H9 (cell line): ENCODE measurements around the gene RGS21. TPM values are rescaled to one million over a fixed set of nuclear protein-coding genes. Genes with fewer than 3 reads are reported as not detected.

Experiments
- DNase-seq: peaks from one replicate; pipeline ENCODE4 v3.0.0-alpha.2; 2017
- H2AFZ ChIP-seq: one replicate; pipeline ENCODE4 v1.6.1; 2013; ENCODE audit warnings: mild to moderate bottlenecking, low read length, control low read depth, moderate library complexity
- H2AK5ac ChIP-seq: 2 replicates; pipeline ENCODE4 v1.6.1; 2013; ENCODE audit warnings: low read length, control low read depth, mixed read lengths; ENCODE audit not compliant: insufficient read length
- H2BK120ac ChIP-seq: one replicate; pipeline ENCODE4 v1.6.1; 2013; ENCODE audit warnings: low read depth, mild to moderate bottlenecking, low read length, control low read depth, inconsistent platforms; ENCODE audit not compliant: poor library complexity, severe bottlenecking
- H2BK12ac ChIP-seq: 2 replicates; pipeline ENCODE4 v1.6.1; 2013; ENCODE audit warnings: low read length, control low read depth, mixed read lengths, low read depth; ENCODE audit not compliant: insufficient read length
- H2BK15ac ChIP-seq: 2 replicates; pipeline ENCODE4 v1.6.1; 2013; ENCODE audit warnings: low read depth, low read length, control low read depth
- H2BK20ac ChIP-seq: one replicate; pipeline ENCODE4 v1.6.1; 2013; ENCODE audit warnings: low read depth, mild to moderate bottlenecking, low read length, control low read depth, inconsistent platforms; ENCODE audit not compliant: poor library complexity, severe bottlenecking
- H2BK5ac ChIP-seq: 2 replicates; pipeline ENCODE4 v1.6.1; 2013; ENCODE audit warnings: low read length, control low read depth, mixed read lengths; ENCODE audit not compliant: insufficient read length
- H3K14ac ChIP-seq: 2 replicates; pipeline ENCODE4 v1.6.1; 2013; ENCODE audit warnings: low read length, control low read depth; ENCODE audit not compliant: insufficient read depth
- H3K18ac ChIP-seq: 2 replicates; pipeline ENCODE4 v1.6.1; 2013; ENCODE audit warnings: low read depth, mild to moderate bottlenecking, mixed read lengths, low read length, control low read depth; ENCODE audit not compliant: insufficient read length
- H3K23ac ChIP-seq: 2 replicates; pipeline ENCODE4 v1.6.1; 2013; ENCODE audit warnings: low read length, control low read depth, mixed read lengths, low read depth; ENCODE audit not compliant: insufficient read length
- H3K23me2 ChIP-seq: 2 replicates; pipeline ENCODE4 v1.6.1; 2013; ENCODE audit warnings: low read depth, mild to moderate bottlenecking, mixed read lengths, low read length, control low read depth; ENCODE audit not compliant: insufficient read length, poor library complexity, severe bottlenecking
- H3K27ac ChIP-seq: 2 replicates; pipeline ENCODE4 v1.5.1; 2013; ENCODE audit warnings: low read length, control low read depth, mixed read lengths, low read depth; ENCODE audit not compliant: insufficient read length
- H3K27me3 ChIP-seq: 2 replicates; pipeline ENCODE4 v1.6.1; 2013; ENCODE audit warnings: low read length, control low read depth, inconsistent platforms; ENCODE audit not compliant: insufficient read depth
- H3K4ac ChIP-seq: 2 replicates; pipeline ENCODE4 v1.6.1; 2013; ENCODE audit warnings: low read depth, mild to moderate bottlenecking, control low read depth, inconsistent platforms, low read length, moderate library complexity
- H3K4me1 ChIP-seq: 2 replicates; pipeline ENCODE4 v1.6.1; 2013; ENCODE audit warnings: low read length, control low read depth, inconsistent platforms; ENCODE audit not compliant: insufficient read depth
- H3K4me2 ChIP-seq: 2 replicates; pipeline ENCODE4 v1.6.1; 2013; ENCODE audit warnings: low read length, control low read depth, mixed read lengths; ENCODE audit not compliant: insufficient read length, insufficient read depth
- H3K56ac ChIP-seq: 2 replicates; pipeline ENCODE4 v1.6.1; 2013; ENCODE audit warnings: low read depth, mild to moderate bottlenecking, mixed read lengths, low read length, control low read depth; ENCODE audit not compliant: insufficient read length
- H3K79me1 ChIP-seq: 2 replicates; pipeline ENCODE4 v1.6.1; 2013; ENCODE audit warnings: low read depth, mild to moderate bottlenecking, moderate library complexity, low read length, control low read depth, inconsistent platforms; ENCODE audit not compliant: insufficient read depth, poor library complexity, severe bottlenecking
- H3K79me2 ChIP-seq: 2 replicates; pipeline ENCODE4 v1.6.1; 2013; ENCODE audit warnings: low read length, control low read depth, inconsistent platforms; ENCODE audit not compliant: insufficient read depth
- H3K9ac ChIP-seq: 2 replicates; pipeline ENCODE4 v1.6.1; 2013; ENCODE audit warnings: low read length, control low read depth, mixed read lengths; ENCODE audit not compliant: insufficient read length; ENCODE audit errors: extremely low read depth
- H3K9me3 ChIP-seq: one replicate; pipeline ENCODE4 v1.6.1; 2013; ENCODE audit warnings: low read depth, low read length, inconsistent platforms; ENCODE audit not compliant: control insufficient read depth
- H3T11ph ChIP-seq: one replicate; pipeline ENCODE4 v1.6.1; 2013; ENCODE audit warnings: mild to moderate bottlenecking, low read length, control low read depth, inconsistent platforms
- H4K20me1 ChIP-seq: one replicate; pipeline ENCODE4 v1.6.1; 2013; ENCODE audit not compliant: control insufficient read depth, insufficient read length, insufficient read depth
- H4K5ac ChIP-seq: 2 replicates; pipeline ENCODE4 v1.6.1; 2013; ENCODE audit warnings: low read depth, mild to moderate bottlenecking, mixed read lengths, low read length, control low read depth; ENCODE audit not compliant: insufficient read length
- H4K8ac ChIP-seq: replicated peaks from 2 replicates; pipeline ENCODE4 v1.6.1; 2013; ENCODE audit warnings: low read length, control low read depth, mixed read lengths, low read depth; ENCODE audit not compliant: insufficient read length
- H4K91ac ChIP-seq: 2 replicates; pipeline ENCODE4 v1.6.1; 2013; ENCODE audit warnings: low read depth, mild to moderate bottlenecking, moderate library complexity, mixed read lengths, low read length, control low read depth; ENCODE audit not compliant: insufficient read length
- H3K27ac Mint-ChIP-seq, 3 experiments: 2 replicates in 2 of 3; 3 replicates in 1 of 3; pipeline ENCODE4 v1.8.0; 2020 to 2021; ENCODE audit warnings: mixed read lengths in 3 of 3, mild to moderate bottlenecking in 1 of 3, moderate library complexity in 1 of 3
- H3K27me3 Mint-ChIP-seq: 2 replicates; pipeline ENCODE4 v1.8.0; 2021; ENCODE audit warnings: low read depth, mild to moderate bottlenecking, moderate library complexity, mixed read lengths
- H3K36me3 Mint-ChIP-seq, 3 experiments: 2 replicates in 2 of 3; 3 replicates in 1 of 3; pipeline ENCODE4 v1.8.0; 2020 to 2021; ENCODE audit warnings: low read depth in 3 of 3, mixed read lengths in 3 of 3; ENCODE audit not compliant: insufficient read depth in 1 of 3
- H3K4me1 Mint-ChIP-seq, 2 experiments: 2 replicates each; pipeline ENCODE4 v1.8.0; 2020; ENCODE audit warnings: mixed read lengths in 2 of 2
- H3K4me3 Mint-ChIP-seq, 2 experiments: 2 replicates in 1 of 2; 3 replicates in 1 of 2; pipeline ENCODE4 v1.8.0; 2020 to 2021; ENCODE audit warnings: mild to moderate bottlenecking in 2 of 2, mixed read lengths in 2 of 2, moderate library complexity in 1 of 2
- H3K9me3 Mint-ChIP-seq, 2 experiments: 2 replicates in 1 of 2; 3 replicates in 1 of 2; pipeline ENCODE4 v1.8.0; 2020; ENCODE audit warnings: mild to moderate bottlenecking in 2 of 2, mixed read lengths in 2 of 2, moderate library complexity in 1 of 2
- WGBS: extraction: QIAGEN DNeasy Blood & Tissue Kit; methylation state at CpG from one replicate; pipeline ENCODE4 v1.1.7; 2013; ENCODE audit warnings: missing lambda C conversion rate, low lambda C conversion rate, mixed read lengths; ENCODE audit not compliant: insufficient read length; ENCODE audit errors: extremely low coverage; 5-methylcytosine and 5-hydroxymethylcytosine counted together
- total RNA-seq: library from RNA; stranded (reverse); gene quantifications from 2 replicates; pipeline ENCODE4 v1.2.1, GENCODE V29; 2021
- TF ChIP-seq, protein P1 (sequence below): fragments of 200-600 bp; sonication (generic); conservative IDR thresholded peaks from 3 replicates; pipeline ENCODE4 v1.8.0; 2021; ENCODE audit warnings: antibody characterized with exemption, mild to moderate bottlenecking

Gene RGS21
- total RNA-seq, 1 experiment from 2014 or later, result not detected

- H3T11ph ChIP-seq, result no peak overlapping the region
- no peak overlapping the region for H3K27ac ChIP-seq
- Mint-ChIP-seq H3K4me1 (no peaks in the 10 kb centered on the region), H3K27ac (no peak overlapping the region), H3K27me3 (no peaks in the 10 kb centered on the region), H3K9me3 (no peaks in the 10 kb centered on the region), H3K36me3 (no peaks in the 10 kb centered on the region), H3K4me3 (no peak overlapping the region)
- TF ChIP-seq, protein P1, sequence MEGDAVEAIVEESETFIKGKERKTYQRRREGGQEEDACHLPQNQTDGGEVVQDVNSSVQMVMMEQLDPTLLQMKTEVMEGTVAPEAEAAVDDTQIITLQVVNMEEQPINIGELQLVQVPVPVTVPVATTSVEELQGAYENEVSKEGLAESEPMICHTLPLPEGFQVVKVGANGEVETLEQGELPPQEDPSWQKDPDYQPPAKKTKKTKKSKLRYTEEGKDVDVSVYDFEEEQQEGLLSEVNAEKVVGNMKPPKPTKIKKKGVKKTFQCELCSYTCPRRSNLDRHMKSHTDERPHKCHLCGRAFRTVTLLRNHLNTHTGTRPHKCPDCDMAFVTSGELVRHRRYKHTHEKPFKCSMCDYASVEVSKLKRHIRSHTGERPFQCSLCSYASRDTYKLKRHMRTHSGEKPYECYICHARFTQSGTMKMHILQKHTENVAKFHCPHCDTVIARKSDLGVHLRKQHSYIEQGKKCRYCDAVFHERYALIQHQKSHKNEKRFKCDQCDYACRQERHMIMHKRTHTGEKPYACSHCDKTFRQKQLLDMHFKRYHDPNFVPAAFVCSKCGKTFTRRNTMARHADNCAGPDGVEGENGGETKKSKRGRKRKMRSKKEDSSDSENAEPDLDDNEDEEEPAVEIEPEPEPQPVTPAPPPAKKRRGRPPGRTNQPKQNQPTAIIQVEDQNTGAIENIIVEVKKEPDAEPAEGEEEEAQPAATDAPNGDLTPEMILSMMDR, result no peak
- H4K91ac ChIP-seq, result no peak overlapping the region
- no peak overlapping the region for H3K18ac ChIP-seq
- no peak overlapping the region for H3K56ac ChIP-seq
- H4K5ac ChIP-seq, result no peak overlapping the region
- no CpG with 5 or more reads among the region's 3 CpGs for WGBS
- H3K79me1 ChIP-seq, result no peaks in the 10 kb centered on the region
- no peaks in the 10 kb centered on the region for H3K27me3 ChIP-seq
- H2BK5ac ChIP-seq, result no peak overlapping the region
- H3K9me3 ChIP-seq, result no peaks in the 10 kb centered on the region
- no peaks in the 10 kb centered on the region for H3K4me1 ChIP-seq
- H2BK15ac ChIP-seq, result no peak overlapping the region
- H2BK20ac ChIP-seq, result no peak overlapping the region
- H2BK120ac ChIP-seq, result no peak overlapping the region
- H2AK5ac ChIP-seq, result no peak overlapping the region
- no peaks in the 10 kb centered on the region for H3K79me2 ChIP-seq
- H4K8ac ChIP-seq, result no peak overlapping the region
- no peak overlapping the region for H3K23ac ChIP-seq
- no peak overlapping the region for H3K4me2 ChIP-seq
- H3K14ac ChIP-seq, result no peak overlapping the region
- no peak for DNase-seq
- no peak overlapping the region for H3K4ac ChIP-seq
- no peaks in the 10 kb centered on the region for H3K23me2 ChIP-seq
- H2AFZ ChIP-seq, result no peak overlapping the region
- no peak overlapping the region for H3K9ac ChIP-seq
- H2BK12ac ChIP-seq, result no peak overlapping the region
- no peaks in the 10 kb centered on the region for H4K20me1 ChIP-seq
Measured at GRCh38 chr1:192274588-192274987, 42.2 kb upstream of the RGS21 start.
